Ishikawa (cell line): ENCODE results near the gene TBCE.

Experiments used
- CEBPB ChIP-seq: IDR thresholded peaks from 2 replicates; pipeline ENCODE4 v1.6.1; 2012
- CREB1 ChIP-seq: IDR thresholded peaks from 2 replicates; pipeline ENCODE4 v1.6.1; 2012; ENCODE audit warnings: low read depth
- REST ChIP-seq: IDR thresholded peaks from 2 replicates; pipeline ENCODE4 v1.6.1; 2012; ENCODE audit warnings: low read depth, mild to moderate bottlenecking
- TAF1 ChIP-seq: IDR thresholded peaks from 2 replicates; pipeline ENCODE4 v1.6.1; 2012; ENCODE audit warnings: low read depth, mild to moderate bottlenecking

- TF ChIP-seq CREB1, result no peak
- TF ChIP-seq REST, result no peak
- no peak for TF ChIP-seq CEBPB
- no peak for TF ChIP-seq TAF1
These were observed 81.4 kb downstream of the TBCE start for GRCh38 chr1:235448616-235449015.
